ACHN (cell line): ENCODE measurements around the gene GRID2.
A peak's percentile ranks its signal among the peaks of the same experiment; 100 is the strongest.

Experiments used
- DNase-seq: peaks from one replicate; pipeline ENCODE4 v3.0.0-alpha.2; 2015
- in situ Hi-C: cut with HindIII; loops from 2 replicates; pipeline ENCODE4 v1.10.0; 2017; ENCODE audit warnings: low sequenced_read_pairs, low pct_ligation_motif_present, low pct_unique_long_range_greater_than_20kb

Gene GRID2

GRCh38 chr4:93748373-93749291 is 1444.9 kb downstream of the GRID2 start:
- in situ Hi-C loops: no loop called here
- no peak for DNase-seq

GRCh38 chr4:93749292-93749761 is 1445.6 kb downstream of the GRID2 start:
- in situ Hi-C loops: no loop called here
- DNase-seq: no peak

- no peak for DNase-seq
- in situ Hi-C loops: no loop called here
Measured at GRCh38 chr4:93751411-93751810, 1447.6 kb downstream of the GRID2 start.

GRCh38 chr4:93756101-93756500 is 1452.3 kb downstream of the GRID2 start:
- DNase-seq: no peak
- in situ Hi-C loops: no loop called here

GRCh38 chr4:93759506-93759905 is 1455.7 kb downstream of the GRID2 start:
- DNase-seq: no peak
- in situ Hi-C loops: no loop called here

- no peak for DNase-seq
Measured at GRCh38 chr4:93760284-93760683, 1456.5 kb downstream of the GRID2 start.

GRCh38 chr4:93761286-93761685 is 1457.5 kb downstream of the GRID2 start:
- DNase-seq: no peak
- in situ Hi-C loops: no loop called here

More at GRCh38 chr4:93760284-93760683, 1456.5 kb downstream of the GRID2 start:
- in situ Hi-C loops: no loop called here

- in situ Hi-C loops: no loop called here
- DNase-seq: peak; percentile 38
Measured at GRCh38 chr4:93764639-93765246, 1461.0 kb downstream of the GRID2 start.

- in situ Hi-C loops: no loop called here
- no peak for DNase-seq
Measured at GRCh38 chr4:93767917-93768316, 1464.2 kb downstream of the GRID2 start.

GRCh38 chr4:93770201-93770600 is 1466.4 kb downstream of the GRID2 start:
- in situ Hi-C loops: no loop called here
- no peak for DNase-seq

GRCh38 chr4:93771640-93772411 is 1468.1 kb downstream of the GRID2 start:
- in situ Hi-C loops: no loop called here
- DNase-seq: no peak

- in situ Hi-C loops: no loop called here
- no peak for DNase-seq
Measured at GRCh38 chr4:93772858-93773257, 1469.1 kb downstream of the GRID2 start.

- in situ Hi-C loops: no loop called here
- no peak for DNase-seq
Measured at GRCh38 chr4:93775551-93775950, 1471.8 kb downstream of the GRID2 start.

GRCh38 chr4:93776386-93777080 is 1472.8 kb downstream of the GRID2 start:
- in situ Hi-C loops: no loop called here
- DNase-seq: no peak

- no peak for DNase-seq
- in situ Hi-C loops: no loop called here
Measured at GRCh38 chr4:93777081-93777460, 1473.3 kb downstream of the GRID2 start.

- in situ Hi-C loops: no loop called here
- DNase-seq: no peak
Measured at GRCh38 chr4:93779228-93779627, 1475.5 kb downstream of the GRID2 start.

- in situ Hi-C loops: no loop called here
- DNase-seq: no peak
Measured at GRCh38 chr4:93780080-93780479, 1476.3 kb downstream of the GRID2 start.

GRCh38 chr4:93781198-93781597 is 1477.4 kb downstream of the GRID2 start:
- in situ Hi-C loops: no loop called here
- no peak for DNase-seq

- in situ Hi-C loops: no loop called here
Measured at GRCh38 chr4:93786149-93786548, 1482.4 kb downstream of the GRID2 start.

More at GRCh38 chr4:93786149-93786548, 1482.4 kb downstream of the GRID2 start:
- no peak for DNase-seq
